HG03175 (cell line): Measurements from ENCODE around the gene CDK8.
A peak's percentile ranks its signal among the peaks of the same experiment; 100 is the strongest.
"Not testable (repeated sequence)": the region's sequence is repeated elsewhere in the genome, so short reads cannot be mapped to it uniquely, and the experiment has no call there.

Experiments used
- ATAC-seq: cut with Tn5 transposase; IDR thresholded peaks from one replicate; pipeline ENCODE4 v1.9.1; 2021; ENCODE audit warnings: mild to moderate bottlenecking, moderate library complexity; ENCODE audit not compliant: unreplicated experiment

The CDK8 gene

DNA sequence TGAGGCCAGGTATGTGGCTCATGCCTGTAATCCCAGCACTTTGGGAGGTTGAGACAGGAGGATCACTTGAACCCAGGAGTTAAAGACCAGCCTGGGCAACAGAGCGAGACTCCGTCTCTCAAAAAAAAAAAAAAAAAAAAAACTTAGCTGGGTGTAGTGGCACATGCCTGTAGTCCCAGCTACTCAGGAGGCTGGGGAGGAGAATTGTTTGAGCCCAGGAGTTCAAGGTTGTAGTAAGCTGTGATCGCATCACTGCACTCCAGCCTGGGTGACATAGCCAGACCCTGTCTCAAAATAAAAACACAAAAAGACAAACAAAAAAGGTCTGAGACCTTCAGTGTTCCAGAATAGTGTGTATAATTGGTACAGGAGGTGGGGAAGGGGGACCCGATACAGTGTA, 1.9 kb upstream of the CDK8 start:
- not testable (repeated sequence) for ATAC-seq

DNA sequence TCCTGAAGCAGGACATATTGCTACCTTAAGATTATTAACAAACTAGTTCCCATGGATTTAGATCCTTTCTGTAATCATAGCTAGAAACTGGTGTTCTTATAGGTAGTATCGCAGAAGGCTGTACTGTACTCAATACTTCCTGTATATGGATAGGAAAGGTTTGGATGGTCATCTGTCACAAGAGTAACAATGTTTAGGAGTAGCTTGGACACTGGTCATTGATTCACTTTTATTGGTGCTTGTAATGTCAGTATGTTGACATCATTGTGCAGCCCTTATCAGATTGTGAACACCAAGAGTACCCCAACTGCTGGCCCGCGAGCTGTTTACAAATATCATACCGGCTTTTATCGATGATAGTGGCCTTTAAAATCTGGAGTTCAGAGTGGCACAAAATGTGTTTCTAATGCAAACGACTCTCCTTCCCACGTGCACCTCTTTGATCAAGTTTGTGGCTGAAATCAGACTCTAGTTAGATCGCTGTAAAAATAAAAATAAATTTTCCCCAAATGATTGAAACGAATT, 605 bp upstream of the CDK8 start:
- ATAC-seq, result no peak

DNA sequence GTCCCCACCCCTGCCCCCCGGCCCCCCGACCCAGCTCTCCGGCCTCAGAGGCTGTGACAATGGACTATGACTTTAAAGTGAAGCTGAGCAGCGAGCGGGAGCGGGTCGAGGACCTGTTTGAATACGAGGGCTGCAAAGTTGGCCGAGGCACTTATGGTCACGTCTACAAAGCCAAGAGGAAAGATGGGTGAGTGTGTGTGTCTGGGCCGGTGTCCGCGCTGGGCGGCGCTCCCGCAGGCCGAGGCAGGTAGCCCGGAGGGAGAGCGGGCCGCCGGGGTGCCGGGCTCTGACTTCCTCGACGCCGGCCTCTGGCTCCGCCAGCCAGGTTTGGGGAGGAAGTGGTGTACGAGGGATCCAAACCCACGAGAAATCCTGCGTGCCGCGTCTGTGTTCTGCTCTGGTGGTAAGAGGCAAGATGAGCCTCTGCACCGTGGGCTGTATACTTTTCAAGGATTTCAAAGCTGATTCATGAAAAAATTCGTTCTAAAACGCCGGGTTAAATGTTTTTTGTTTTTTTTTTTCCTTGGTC, 718 bp downstream of the CDK8 start:
- ATAC-seq, result peak; percentile 30

DNA sequence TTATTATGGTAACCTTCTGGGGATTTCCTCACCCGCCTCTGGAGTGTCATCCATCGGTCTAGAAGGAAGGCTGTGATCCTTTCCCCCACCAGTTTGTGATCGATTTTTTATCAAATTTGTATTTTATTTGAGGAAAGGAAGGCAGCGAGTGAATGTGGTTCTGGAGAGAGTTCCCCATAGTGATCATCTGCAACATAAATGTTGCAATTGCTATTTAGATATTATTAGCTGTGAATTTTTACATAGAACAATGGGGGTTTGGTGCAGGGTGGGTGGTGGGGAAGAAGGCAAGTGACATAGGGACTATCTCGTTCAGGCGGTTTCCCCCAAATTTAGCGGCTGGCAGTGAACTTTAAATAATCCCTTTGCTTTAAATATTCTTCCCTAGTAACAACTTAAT, 1.2 kb downstream of the CDK8 start:
- no peak for ATAC-seq

DNA sequence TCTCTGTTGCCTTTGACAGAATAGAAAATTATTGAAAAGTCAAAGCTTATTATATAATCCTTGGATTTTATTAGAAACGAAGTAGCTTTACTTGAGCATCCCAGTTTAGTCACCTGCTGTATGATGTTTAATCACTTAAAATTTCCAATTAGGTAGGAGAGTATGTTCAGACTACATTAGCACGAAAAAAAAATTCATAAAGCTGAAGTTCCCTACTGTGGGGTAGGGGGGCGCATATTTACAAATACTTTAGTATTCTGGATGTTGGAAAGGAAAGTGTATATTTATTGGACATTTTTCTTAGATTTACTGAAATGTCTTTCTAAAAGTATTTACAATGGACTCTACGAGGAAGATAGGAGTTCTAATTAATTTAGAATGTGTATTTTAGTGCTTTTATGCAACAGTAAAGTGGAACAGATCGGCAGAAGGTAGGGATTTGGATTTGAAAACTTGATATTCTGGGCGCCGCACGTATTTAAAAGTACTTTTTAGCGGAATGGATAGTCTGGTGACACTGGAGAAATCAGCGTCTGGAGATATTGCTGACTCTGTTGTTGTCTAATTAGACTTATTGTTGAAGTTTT, 1.9 kb downstream of the CDK8 start:
- no peak for ATAC-seq

DNA sequence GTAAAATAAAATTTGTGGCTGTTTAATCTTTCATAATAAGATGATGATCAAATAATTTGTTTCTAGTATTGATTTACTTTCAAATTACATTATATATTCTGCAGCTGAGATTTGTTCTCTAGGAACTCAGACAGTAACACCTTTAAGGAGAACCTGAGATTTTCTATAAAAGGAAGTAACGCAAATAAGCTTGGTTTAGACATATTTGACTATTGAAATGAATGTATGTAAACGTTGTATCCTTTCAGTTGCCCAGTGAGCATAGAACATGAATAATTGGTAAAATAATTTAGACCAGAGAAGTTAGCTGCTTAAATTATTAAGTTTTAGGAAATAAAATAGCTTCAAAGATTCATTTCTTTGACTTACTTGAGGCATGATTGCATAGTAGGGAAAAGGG, 3.1 kb downstream of the CDK8 start:
- ATAC-seq, result no peak

DNA sequence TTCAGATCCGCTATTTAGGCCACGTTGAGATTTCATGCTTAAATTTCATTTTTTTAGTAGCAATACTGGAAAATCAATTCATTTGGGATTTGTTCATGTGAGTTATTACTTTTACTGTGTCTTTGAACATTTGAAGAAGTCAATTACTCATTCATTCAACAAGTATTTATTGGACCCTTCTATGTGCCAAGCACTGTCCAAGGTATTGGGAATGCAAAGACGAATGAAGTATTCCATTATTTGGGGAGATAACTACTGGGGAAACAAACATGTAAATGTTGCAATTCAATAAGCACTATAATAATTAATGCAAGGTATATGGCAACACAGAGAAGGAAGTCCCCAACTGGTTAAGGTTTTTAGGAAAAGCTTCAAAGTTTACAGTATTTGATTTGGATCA, 5.7 kb downstream of the CDK8 start:
- no peak for ATAC-seq

DNA sequence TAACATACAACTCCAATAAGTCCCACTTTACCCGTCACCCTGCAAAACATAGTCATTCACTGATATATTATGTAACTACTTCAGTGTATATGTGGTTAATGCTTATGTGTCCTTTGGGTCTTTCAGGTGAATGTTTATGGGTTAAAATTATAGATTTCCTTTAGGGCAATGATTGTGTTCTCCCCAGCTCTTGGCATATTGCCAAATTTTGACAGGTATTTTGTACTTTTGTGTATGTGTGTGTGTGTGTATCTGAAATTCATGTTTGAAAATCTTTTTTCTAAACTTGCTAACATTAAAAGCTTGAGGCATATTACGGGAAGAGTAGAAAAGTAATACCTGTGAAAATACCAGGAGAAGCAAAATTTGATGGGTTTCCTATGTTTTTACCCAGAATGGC, 8.2 kb downstream of the CDK8 start:
- no peak for ATAC-seq

DNA sequence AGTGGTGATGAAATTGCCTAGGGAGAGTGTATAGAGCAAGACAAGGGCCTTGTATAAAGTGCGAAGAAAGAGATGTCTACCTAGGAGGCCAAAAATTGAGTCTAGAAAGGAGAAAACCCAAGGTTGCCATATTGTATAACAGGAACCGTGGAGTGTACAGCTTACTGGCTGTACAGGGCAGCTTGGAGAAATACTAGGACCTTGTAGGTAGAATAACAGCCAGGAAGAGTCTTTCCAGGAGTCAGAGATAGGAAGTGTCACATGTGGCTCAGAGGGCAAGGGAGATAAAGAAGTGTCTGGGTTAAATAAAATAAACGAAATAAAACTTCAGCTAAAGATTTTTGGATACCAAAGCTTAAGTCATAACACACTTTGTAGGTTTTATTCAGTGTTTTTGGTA, 12.4 kb downstream of the CDK8 start:
- ATAC-seq, result no peak

DNA sequence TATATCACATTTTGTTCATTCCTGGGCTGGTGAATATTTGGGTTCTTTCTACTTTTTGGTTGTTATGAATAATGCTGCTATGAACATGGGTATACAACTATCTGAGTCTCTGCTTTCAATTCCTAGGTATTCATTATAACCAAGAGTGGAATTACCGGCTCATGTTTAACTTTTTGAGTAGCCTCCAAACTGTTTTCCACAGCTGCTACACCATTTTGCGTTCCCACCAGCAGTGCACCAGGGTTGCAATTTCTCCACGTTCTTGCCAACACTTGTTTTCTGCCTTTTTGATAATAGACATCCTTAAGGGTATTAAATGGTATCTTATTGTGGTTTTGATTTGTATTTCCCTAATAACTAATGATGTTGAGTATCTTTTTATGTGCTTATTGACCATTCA, 16.8 kb downstream of the CDK8 start:
- ATAC-seq, result no peak

DNA sequence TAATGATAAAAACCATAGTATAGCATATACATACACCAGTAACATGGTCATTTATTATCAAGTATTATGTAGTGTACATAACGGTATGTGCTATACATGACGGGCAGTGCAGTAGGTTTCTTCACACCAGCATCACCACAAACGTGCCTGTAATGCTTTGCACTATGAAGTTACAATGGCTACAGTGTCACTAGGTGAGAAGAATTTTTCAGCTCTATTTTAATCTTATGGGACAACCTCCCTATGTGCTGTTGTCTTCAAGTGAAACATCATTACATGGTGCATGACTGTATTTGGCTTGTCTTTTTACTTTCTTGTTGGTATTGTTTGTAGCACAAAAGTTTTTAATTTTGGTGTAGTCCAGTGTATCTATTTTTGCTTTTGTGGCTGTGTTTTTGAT, 18.7 kb downstream of the CDK8 start:
- ATAC-seq, result no peak

DNA sequence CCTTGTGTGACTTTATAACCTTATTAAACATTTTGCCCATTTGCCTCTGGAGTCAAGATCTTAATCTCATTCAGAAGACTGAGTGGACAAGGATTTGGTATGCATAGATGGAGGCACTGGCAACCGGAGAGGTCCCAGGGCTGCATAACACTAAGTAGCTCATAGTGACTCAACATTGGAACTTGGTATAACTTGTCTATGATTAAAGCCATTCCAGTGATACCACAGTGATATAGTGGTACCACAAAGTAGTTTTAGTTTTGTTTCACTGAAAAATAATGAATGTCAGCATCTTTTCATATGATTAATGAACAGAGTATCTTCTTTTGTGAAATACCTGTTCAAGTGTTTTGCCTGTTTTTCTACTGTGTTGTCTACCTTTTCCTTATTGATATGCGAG, 26.4 kb downstream of the CDK8 start:
- no peak for ATAC-seq

DNA sequence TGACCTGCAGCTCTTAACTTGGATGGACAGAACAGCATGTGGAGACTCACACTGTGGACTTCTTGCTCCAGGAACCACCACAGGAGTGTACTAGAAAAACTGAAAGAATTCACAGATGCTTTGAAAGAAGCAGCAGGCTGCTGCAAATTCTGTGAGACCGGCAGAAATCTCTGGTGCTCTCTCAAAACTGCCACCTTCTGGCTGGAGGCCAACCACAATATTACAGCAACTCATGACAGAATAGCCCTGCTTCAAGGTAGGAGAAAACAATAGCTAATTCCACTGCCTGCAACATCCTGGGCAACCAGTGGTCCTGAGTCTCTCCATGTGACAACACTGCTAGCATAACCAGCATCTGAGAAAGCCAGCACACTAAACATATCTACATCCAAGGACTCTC, 26.9 kb downstream of the CDK8 start:
- no peak for ATAC-seq

DNA sequence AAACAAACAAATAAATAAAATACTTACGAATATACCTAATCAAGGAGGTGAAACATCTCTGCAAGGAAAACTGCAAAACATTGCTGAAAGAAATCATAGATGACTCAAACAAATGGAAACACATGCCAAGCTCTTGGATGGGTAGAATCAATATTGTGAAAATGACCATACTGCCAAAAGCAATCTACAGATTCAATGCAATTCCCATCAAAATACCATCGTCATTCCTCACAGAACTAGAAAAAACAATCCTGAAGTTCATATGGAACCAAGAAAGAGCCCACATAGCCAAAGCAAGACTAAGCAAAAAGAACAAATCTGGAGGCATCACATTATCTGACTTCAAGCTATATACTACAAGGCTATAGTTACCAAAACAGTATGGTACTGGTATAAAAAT, 32.0 kb downstream of the CDK8 start:
- ATAC-seq, result not testable (repeated sequence)

DNA sequence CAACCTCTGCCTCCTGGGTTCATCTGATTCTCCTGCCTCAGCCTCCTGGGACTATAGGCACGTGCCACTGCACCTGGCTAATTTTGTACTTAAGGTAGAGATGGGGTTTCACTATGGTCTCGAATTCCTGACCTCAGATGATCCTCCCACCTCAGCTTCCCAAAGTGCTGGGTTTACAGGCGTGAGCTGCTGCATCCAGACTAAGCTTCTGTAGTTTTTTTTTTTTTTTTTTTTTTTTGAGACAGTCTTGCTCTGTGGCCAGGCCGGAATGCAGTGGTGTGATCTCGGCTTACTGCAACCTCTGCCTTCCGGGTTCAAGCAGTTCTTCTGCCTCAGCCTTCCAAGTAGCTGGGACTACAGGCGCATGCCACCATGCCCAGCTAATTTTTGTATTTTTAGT, 34.9 kb downstream of the CDK8 start:
- ATAC-seq, result not testable (repeated sequence)

DNA sequence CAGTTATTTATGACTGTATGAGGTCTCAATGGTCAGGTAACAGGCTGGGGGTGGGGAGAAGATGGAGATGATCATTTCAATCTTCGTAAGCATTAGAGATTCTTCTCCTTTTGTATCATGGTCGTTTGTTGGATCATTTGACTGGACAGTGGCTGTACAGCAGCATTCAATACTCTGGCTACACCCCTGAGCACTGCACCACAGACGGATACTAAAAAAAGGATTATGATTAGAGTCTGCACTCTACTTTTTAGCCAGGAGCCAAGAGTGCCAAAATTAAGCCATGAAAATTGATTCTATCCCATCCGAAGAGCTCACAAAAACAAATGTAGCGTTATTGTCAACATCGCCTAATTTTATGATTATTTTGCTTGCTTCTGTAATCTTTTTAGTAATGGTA, 41.9 kb downstream of the CDK8 start:
- ATAC-seq, result no peak

DNA sequence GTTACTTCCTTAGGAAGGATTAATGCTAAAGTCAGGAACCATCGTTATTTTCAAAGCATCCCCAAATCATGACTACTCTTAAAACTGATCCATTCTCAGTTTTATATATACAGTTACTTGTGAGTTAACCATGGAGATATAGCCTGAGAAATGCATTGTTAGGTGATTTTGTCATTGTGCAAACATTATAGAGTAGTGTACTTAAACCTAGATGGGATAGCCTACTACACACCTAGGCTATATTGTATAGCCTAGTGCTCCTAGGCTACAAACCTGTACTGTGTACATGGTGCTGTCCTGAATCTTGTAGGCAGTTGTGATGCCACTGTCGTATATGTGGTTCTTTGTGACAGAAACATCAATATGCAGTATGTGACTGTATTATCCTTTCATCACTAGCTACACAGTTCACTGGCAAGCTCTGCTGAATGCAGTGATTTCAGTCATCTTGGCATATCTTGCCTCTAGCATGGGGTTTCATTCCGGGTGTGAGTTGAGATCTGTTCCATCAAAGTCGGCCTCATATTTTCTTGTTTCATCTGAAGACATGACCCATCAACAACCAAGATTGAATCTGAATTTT, 45.3 kb downstream of the CDK8 start:
- no peak for ATAC-seq

DNA sequence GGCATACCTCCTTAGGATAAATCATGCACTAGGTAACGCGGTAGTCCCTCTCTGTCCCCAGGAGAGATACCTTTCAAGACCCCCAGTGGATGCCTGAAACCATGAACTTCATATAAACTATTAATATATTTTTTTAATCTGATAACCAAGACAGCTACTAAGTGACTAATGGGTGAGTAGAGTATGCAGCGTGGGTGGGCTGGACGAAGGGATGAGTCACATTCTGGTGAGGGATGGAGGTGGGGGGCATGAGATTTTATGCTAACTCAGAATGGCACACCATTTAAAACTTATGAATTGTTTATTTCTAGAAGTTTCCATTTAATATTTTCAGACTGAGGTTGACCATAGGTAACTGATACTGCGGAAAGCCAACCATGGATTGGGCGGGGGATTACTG, 46.2 kb downstream of the CDK8 start:
- no peak for ATAC-seq

DNA sequence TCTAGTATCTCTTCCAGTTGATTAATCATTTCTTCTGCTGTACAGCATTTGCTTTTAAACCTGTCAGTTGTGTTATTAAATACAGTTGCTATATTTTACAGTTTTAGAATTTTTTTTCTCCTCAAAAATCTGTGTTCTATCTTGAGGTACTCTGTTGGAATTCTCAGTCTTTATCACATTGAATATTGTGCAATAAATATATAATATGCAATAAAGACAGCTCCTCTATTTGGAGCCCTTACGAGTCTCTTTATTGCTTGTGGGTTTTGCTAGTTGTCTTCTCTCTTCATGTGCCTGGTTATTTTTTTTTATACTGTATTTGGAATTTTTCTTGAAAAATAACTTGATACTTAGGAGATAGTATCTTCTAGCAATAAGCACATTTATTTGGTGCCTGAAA, 51.7 kb downstream of the CDK8 start:
- no peak for ATAC-seq

DNA sequence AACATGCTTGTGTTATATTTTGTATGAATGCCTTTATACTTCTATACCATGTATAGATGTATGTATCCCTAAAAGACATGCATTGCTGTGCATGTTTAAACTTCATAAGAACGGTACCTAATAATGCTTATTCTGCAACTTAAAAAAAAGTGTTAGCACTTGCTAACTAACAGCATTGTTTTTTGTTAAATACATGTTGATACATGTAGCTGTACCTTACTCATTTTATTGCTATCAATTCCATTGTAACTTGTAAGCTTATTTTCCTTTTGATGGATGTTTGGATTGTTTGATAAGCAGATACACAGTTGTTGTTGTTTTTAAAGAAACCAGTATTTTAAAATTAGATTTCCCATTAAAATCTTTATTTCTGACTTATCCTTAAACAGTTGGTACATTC, 53.8 kb downstream of the CDK8 start:
- no peak for ATAC-seq

DNA sequence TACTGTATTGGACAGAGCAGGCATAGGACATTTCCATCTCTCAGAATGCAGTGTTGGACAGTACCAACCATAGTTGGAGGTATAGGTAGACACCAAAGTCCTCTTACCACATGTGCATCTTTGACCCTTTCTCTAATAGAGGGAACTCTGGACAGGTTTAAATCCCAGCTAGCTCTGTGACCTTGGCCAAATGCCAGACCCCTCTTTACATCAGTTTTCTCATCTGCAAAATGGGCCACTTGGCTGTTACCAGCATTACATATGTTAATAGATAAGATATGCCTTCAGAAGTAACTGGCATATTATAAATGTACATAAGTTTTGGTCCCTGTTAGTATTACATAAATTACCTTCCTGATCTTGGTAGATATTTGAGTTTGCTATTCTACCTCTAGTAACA, 54.3 kb downstream of the CDK8 start:
- ATAC-seq, result no peak

DNA sequence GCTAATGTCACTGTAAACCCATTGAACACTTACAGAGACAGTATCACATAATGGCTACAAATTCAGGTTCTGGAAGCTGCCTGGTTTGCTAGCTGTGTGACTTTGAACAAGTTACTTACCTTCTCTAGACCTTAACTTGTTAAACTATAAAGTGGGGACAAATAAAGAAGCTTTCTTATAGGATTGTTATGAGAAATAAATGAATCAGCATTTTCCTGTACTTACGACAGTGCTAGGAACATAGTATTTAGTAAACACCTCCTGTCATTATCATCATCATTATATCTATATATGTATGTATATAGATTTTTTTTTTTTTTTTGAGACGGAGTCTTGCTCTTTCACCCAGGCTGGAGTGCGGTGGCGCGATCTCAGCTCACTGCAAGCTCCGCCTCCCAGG, 54.9 kb downstream of the CDK8 start:
- no peak for ATAC-seq

DNA sequence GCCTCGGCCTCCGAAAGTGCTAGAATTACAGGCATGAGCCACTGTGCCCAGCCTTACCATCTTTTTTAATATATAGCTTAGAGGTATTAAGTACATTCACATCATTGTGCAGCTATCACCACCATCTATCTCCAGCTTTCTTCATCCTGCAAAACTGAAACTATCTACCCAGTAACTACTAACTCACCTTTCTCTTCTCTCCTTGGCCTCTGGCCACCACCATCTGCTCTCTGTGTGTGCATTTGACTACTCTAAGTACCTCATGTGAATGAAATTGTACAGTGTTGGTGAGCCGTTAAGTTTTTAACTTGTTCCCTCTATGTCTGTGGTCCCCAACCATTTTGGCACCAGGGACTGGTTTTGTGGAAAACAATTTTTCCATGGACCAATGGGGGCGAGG, 56.1 kb downstream of the CDK8 start:
- ATAC-seq, result no peak
